Renal cortical epithelial cell (primary cell): ENCODE results near the gene P2RY8. TPM values are rescaled to one million over a fixed set of nuclear protein-coding genes. Genes with fewer than 3 reads are reported as not detected.
"Not testable (repeated sequence)": the region's sequence is repeated elsewhere in the genome, so short reads cannot be mapped to it uniquely, and the experiment has no call there.

ENCODE experiments used
- DNase-seq: peaks from one replicate; pipeline ENCODE4 v3.0.0-alpha.2; 2011; ENCODE audit warnings: low read depth
- total RNA-seq: library from RNA; depleted of rRNA; stranded (reverse); fragments of >200 nt; gene quantifications from 2 replicates; pipeline ENCODE4 v1.2.3, GENCODE V29; 2014

Gene P2RY8
- under 0.01 TPM in 1 of 2 replicates, not detected in the other for total RNA-seq

- no peak for DNase-seq
These were observed at the start of gene P2RY8 for GRCh38 chrX:1537031-1537715. P2RY8 (minus strand) TSS chrX:1537185; CDS start chrX:1466558, 70,627 bp downstream.

DNA sequence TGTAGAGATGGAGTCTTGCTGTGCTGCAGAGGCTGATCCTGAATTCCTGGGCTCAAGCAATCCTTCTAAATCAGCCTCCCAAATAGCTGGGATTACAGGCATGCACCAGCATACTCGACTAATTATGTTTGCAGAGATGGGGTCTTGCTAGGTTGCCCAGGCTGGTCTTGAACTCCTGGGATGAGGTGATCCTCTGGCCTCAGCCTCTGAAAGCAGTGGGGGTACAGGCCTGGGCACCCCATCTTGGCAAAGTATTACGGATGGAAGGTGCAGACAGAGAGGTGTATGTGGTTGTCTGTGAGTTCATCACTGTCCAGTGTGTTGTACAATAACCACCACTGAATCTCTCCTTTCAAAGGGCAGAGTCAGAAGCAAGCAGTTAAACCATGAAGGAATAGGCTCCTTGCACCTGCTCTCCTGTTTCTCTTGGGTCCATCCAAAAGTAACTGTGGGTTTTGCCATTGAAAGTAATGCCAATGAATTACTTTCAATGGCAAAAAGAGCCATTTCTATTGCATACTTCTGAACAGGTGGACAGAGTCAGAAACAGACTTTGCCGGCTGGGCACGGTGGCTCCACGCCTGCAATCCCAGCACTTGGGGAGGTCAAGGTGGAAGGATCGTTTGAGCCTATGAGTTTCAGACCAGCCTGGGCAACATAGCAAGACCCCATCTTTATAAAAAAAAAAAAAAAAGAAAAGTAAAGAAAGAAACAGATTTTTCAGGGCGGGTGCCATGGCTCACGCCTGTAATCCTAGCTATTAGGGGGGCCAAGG is 47.4 kb upstream of the P2RY8 start:
- DNase-seq, result no peak

DNA sequence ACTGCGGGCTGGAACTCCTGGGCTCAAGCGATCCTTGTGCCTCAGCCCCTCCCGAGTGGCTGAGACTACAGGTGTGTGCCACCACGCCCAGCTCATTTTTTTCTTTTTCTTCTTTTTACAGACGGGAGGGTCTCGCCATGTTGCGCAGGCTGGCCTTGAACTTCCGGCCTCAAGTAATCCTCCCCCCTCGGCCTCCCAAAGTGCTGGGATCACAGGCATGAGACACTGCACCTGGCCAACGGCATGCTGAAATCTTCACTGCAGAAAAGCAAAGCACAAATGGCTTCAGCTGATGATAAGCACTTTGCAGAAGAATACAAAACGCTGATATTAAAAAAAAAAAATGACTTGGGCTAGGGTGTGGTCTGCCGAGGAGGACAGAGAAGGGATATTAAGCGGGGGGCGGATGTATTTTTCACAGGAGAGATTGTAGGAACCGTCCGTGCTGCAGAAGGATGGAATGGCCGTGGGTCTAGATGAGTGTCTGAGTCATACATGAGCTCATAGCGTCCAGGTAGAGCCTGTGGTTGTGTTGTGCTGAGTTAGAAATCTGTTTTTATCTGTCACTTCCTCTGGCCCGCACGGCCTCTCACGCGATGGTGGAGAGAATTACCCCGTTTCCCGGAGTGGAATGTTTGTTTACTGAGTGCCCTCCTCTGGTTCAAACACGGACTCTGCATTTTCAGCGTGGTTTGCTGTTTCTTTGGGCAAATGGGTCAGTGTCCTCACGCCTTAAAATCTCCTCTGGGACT is 45.9 kb upstream of the P2RY8 start:
- DNase-seq, result no peak

GRCh38 chrX:1581132-1581531 is 44.1 kb upstream of the P2RY8 start:
- DNase-seq, result peak; percentile 7

- no peak for DNase-seq
These were observed 41.7 kb upstream of the P2RY8 start for GRCh38 chrX:1578511-1579173.

DNA sequence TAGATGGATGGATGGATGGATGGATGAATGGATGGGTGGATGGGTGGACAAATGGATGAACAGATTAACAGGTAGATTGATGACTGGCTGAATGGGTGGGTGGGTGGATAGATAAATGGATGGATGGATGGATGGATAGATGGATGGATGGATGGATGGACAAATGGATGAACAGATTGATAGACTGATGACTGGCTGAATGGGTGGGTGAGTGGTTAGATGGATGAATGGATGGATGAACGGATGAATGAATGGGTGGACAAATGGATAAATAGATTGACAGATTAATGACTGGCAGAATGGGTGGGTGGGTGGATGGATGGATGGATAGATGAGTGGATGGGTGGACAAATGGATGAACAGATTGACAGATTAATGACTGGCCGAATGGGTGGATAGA is 40.9 kb upstream of the P2RY8 start:
- no peak for DNase-seq

GRCh38 chrX:1576201-1576992 is 39.4 kb upstream of the P2RY8 start:
- DNase-seq, result no peak

DNA sequence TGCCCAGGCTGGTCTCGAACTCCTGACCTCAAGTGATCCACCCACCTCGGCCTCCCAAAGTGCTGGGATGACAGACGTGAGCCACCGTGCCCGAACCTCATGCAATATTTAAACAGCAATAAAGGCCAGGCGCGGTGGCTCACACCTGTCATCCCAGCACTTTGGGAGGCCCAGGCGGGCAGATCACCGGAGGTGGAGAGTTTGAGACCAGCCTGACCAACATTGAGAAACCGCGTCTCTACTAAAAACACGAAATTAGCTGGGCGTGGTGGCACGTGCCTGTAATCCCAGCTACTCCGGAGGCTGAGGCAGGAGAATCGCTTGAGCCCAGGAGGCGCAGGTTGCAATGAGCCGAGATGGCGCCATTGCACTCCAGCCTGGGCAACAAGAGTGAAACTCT is 37.2 kb upstream of the P2RY8 start:
- not testable (repeated sequence) for DNase-seq

- no peak for DNase-seq
These were observed 28.0 kb upstream of the P2RY8 start for GRCh38 chrX:1564750-1565683.

DNA sequence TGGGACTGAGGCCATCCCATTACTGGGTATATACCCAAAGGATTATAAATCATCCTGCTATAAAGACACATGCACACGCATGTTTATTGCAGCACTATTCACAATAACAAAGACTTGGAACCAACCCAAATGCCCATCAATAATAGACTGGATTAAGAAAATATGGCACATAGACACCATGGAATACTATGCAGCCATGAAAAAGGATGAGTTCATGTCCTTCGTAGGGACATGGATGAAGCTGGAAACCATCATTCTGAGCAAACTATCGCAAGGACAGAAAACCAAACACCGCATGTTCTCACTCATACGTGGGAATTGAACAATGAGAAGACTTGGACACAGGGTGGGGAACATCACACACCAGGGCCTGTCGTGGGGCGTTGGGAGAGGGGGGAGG is 27.1 kb upstream of the P2RY8 start:
- DNase-seq, result not testable (repeated sequence)

DNA sequence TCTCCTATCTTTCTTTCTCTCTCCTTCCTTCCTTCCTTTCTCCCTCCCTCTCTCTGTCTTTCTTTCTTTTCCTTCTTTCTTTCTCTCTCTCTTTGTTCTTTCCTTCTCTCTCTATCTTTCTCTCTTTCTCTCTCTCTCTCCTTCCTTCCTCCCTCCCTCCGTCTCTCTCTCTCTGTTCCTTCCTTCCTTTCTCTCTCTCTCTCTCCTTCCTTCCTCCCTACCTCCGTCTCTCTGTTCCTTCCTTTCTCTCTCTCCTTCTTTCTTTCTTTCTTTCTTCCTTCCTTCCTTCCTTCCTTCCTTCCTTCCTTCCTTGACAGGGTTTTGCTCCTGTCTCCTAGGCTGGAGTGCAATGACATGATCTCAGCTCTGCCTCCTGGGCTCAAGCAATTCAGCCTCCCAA is 24.2 kb upstream of the P2RY8 start:
- DNase-seq, result no peak

DNA sequence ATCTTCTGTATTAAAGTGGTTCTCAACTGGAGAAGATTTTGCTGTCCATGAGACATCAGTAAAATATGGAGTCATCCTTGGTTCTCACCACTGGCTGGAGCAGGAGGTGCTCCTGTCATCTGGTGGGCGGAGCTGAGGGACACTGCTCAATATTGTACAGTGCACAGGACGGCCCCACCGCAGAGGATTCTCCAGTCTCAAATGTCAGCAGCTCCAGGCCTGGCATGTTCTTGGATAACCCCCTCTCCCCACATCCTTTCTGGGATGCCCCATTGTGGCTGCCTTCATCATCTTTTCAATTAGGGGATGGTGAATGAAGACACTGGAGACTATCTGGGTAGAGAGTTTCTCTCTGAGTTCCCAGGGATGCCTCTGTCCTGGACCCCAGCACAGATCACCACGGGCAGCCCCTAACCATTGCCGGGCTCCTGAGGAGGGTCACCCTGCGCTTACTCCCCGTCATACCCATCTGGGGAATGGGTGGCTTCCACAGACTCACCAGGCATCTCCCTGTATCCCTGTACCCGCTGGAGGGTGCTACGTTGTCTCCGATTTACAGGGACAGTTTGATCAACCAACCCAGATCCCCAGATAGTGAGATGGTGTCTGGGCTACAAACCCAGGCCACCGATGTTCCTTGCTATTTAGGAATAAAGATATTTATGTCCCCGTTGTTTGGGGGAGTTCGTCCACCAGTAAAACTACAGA is 21.9 kb upstream of the P2RY8 start:
- no peak for DNase-seq

DNA sequence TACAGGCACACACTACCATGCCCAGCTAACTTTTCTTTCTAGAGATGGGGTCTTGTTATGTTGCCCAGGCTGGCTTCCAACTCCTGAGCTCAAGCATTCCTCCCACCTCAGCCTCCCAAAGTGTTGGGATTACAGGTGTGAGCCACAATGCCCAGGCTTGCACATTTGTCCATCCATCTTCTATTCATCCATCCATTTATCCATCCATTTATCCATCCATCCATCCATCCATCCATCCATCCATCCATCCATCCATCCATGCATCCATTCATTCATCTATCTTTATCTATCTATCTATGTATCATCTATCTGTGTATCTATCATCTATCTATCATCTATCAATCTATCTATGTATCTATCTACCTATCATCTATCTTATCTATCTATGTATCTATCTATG is 20.5 kb upstream of the P2RY8 start:
- not testable (repeated sequence) for DNase-seq

DNA sequence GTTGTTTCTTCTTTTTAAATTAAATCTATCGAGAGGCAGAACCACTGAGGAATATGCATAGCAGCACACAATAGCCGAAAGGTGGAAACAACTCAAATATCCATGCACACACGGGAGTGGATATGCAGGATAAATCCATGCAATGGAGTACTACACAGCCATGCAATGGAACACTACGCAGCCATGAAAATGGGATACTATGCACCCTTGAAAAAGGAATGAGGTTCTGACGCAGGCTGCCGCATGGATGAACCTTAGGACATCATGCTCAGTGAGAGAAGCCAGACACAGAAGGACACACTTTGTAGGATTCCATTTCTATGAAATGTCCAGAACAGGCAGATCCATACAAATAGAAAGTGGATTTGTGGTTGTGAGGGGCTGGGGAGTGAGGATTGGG is 18.4 kb upstream of the P2RY8 start:
- no peak for DNase-seq

- no peak for DNase-seq
These were observed 17.7 kb upstream of the P2RY8 start for GRCh38 chrX:1554469-1555210.

GRCh38 chrX:1551959-1552546 is 15.1 kb upstream of the P2RY8 start:
- no peak for DNase-seq

DNA sequence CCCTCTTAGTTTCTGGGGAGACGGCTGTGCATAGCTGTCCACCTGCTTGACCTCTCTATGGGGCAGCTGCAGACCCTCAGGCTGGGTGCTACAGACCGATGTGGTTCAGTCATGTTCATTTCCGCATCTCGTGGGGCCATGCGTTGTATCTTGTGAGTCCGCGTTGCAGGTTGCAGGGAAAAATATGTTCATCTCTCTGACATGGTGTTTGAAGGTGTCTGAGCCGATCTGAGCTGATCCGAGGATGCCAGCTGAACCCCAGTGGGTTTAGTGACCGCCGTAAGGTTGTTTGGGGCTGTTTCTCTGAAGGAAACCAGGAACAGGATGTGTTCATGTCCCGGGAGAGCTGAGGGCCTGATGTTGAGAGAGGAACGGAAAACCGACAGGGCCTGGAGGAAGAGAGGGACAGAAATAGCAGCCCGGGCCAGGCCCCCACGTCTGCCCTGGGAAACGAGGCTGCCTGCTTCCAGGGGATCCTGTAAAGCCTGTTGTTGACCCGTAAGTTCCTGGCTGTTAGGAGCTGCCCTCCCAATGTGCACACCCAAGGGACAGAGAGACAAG is 9.8 kb upstream of the P2RY8 start:
- no peak for DNase-seq

DNA sequence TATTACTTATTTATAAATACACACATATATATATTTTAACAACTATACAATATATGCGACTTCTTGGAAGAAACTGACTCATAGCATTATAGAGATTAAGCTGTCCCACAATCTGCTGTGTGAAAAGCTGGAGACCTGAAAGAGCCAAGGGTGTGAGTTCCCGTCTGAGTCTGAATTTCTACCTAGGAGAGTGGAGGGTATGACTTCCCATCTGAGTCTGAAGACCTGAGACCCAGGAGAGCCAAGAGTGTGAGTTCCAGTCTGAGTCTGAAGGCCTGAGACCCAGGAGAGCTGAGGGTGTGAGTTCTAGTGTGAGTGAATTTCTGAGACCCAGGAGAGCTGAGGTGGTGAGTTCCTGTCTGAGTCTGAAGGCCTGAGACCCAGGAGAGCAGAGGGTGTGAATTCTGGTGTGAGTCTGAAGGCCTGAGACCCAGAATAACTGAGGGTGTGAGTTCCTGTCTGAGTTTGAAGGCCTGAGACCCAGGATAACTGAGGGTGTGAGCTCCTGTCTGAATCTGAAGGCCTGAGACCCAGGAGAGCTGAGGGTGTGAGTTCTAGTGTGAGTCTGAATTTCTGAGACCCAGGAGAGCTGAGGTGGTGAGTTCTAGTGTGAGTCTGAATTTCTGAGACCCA is 8.9 kb upstream of the P2RY8 start:
- no peak for DNase-seq
